Left forelimb (tissue), 1 donor: Measurements from ENCODE around the gene SFT2D2.
"Not testable (repeated sequence)": the region's sequence is repeated elsewhere in the genome, so short reads cannot be mapped to it uniquely, and the experiment has no call there.

Experiments used
- DNase-seq: peaks from one replicate; pipeline ENCODE4 v3.0.0-alpha.2; 2018; ENCODE audit warnings: low spot score

The SFT2D2 gene

DNA sequence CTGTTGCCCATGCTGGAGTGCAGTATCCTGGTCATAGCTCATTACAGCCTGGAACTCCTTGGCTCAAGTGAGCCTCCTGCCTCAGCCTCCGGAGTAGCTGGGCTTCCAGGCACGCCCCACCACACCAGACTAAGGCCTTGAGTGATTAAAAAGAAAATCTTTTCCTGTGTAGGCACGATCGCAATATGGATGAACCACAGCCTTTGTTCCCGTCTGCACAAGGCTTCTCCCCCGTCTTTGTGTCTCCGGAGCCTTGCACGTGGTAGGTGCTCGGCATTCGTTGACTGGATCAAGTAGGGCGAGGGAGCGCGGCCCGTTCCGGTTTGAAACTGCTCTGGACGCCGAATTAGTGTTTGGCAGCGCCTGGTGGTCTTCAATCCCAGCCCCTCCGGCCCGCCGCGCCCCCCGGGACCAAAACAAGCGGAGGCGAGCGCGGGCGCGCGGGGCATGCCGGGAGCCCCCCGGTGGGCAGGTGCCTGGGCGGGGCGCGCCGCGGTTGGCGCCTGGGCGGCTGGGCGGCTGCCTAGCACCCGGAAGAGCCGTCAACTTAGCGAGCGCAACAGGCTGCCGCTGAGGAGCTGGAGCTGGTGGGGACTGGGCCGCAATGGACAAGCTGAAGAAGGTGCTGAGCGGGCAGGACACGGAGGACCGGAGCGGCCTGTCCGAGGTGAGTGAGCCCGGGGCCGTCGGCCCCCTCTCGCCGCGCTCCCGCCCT is at the start of gene SFT2D2:
SFT2D2 (plus strand) TSS at position 529 of the 715 bp plus-strand sequence; CDS start at position 605, 76 bp downstream.
- peak; percentile 89 for DNase-seq

GRCh38 chr1:168178227-168178637 is 47.6 kb upstream of the SFT2D2 start:
- no peak for DNase-seq

DNA sequence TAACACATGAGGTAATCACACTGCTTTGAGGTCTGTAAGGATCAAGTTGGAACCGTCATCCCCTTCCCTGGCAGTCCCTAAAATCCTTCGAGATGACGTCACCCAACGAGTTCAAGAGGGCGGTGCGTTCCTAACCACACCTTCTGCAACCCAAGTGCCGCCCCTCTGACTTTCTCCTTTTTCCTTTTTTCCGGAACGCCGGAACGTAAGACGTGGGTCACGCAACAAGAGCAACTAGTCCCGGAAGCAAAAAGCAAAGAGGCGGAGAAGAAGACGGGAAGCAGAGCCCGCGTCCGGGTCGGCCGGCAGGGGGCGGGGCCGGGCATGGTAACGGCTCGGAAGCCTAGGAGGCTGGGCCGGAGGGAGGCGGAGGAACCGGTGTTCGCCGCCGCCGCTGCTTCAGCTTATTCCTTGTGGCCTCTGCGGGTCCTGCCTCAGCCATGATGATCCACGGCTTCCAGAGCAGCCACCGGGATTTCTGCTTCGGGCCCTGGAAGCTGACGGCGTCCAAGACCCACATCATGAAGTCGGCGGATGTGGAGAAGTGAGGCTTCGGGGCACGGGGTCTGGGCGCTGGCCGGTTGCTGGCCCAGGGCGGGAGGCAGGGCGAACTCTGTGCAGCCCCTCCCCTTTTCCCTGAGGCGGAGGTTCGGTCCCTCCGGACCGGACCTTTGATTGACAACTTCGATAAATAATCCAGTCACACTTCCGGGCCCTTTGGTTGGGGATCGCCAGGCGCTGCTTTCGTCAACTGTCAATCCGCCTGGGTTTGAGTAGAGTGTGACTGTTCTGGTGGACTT is 47.0 kb upstream of the SFT2D2 start, which contains the start of gene TIPRL:
TIPRL (plus strand) TSS at position 325 of the 800 bp plus-strand sequence; CDS start at position 441, 116 bp downstream.
- peak; percentile 95 for DNase-seq

DNA sequence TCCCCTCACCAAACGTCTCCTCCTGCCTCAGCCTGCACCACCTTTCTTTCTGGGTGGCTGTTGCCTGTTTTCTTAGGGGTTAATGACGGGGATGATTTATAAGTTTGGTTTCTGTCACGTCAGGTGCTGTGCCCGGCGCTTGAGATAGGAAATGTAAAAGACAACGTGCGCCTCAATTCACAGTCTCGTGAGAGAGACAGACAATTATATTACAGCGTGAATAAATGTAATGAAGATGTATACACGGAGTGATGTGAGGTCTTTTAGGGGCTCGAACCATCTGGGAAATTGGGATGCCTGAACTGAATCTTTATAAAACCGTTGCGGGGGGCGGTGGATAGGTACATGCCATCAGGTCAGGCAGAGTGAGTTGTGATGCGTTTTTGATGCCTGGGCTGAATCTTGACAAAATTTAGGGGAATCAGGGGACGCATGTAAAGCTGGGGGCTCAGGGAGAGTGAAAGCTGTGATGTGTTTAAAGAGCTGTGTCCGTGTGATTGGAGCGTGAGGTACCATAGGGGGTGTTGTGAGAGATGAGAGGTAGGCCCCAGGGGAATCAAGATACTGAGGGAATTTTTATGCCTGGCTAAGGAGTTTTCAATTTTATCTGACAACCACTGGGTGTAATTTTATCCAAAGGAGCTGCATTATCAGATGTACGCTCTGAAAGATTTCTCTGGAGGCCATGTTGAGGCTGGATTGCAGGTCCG is 46.2 kb upstream of the SFT2D2 start:
- no peak for DNase-seq

DNA sequence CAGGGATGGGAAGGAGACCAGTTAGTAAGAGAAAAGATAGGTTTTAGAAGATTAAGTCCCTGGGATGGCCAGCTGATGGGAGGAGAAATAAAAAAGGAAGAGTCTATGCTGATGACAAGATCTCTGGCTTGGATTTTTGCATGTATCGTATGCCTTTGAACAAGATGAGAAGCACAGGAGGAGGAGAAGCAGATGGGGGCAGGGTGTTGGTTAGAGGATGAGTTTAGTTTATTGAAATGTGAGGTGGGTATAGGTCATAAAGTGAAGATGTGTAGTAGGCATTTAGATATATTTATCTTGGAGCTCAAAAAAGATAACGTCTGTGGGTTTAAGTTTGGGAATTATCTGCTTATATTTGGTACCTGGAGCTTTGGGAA is 45.7 kb upstream of the SFT2D2 start:
- no peak for DNase-seq

DNA sequence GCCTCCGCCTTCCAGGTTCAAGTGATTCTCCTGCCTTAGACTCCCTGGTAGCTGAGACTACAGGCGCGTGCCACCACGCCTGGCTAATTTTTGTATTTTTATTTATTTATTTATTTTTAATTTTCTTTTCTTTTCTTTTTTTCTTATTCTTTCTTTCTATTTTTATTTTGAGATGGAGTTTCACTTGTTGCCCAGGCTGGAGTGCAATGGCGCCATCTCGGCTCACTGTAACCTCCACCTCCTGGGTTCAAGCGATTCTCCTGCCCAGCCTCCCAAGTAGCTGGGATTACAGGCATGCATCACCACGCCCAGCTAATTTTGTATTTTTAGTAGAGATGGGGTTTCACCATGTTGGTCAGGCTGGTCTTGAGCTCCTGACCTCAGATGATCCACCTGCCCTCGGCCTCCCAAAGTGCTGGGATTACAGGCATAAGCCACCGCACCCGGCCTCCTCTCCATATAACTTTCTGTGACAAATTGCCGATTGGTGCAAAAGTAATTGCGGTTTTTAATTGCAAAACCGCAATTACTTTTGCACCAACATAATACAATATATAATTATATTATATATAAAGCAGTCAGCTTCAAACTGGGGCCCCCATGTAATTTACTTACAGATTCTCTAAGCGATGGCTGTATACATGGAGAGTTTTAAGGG is 44.6 kb upstream of the SFT2D2 start:
- DNase-seq, result not testable (repeated sequence)

DNA sequence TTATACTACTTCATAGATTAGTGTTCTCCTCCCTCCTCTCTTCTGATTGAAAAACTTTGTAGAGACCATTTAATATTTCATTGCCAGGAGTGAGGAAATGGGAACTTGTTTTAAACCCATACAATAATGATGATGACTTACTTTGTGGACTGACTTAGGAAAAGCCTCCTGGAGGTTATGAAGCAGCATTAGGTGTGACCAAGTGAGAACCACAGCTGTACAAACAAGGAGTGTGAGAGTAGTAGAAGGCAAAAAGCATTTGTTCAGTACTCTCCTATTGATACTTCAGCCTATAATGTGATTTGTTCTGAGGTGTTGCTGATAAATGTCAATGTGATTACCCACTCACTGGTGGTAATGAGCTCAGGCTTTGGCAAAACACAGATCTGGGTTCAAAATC is 38.6 kb upstream of the SFT2D2 start:
- no peak for DNase-seq

- DNase-seq, result no peak
These were observed 35.4 kb upstream of the SFT2D2 start for GRCh38 chr1:168190403-168190802.

GRCh38 chr1:168195199-168196135 is 30.3 kb upstream of the SFT2D2 start:
- DNase-seq, result no peak

- DNase-seq, result no peak
These were observed 26.7 kb upstream of the SFT2D2 start for GRCh38 chr1:168199056-168199455.

GRCh38 chr1:168202941-168203654 is 22.7 kb upstream of the SFT2D2 start:
- no peak for DNase-seq

DNA sequence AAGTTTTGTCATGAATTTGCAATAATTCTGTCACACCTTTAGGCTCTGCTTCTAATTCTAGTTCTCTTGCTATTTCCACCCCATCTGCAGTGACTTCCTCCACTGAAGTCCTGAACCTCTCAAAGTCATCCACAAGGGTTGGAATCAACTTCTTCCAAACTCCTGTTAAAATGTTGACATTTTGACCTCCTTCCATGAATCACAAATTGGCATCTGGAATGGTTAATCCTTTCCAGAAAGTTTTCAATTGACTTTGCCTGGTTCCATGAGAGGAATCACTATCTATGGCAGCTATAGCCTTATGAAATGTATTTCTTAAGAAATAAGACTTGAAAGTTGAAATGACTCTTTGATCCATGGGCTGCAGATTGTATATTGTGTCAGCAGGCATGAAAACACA is 19.7 kb upstream of the SFT2D2 start:
- no peak for DNase-seq

DNA sequence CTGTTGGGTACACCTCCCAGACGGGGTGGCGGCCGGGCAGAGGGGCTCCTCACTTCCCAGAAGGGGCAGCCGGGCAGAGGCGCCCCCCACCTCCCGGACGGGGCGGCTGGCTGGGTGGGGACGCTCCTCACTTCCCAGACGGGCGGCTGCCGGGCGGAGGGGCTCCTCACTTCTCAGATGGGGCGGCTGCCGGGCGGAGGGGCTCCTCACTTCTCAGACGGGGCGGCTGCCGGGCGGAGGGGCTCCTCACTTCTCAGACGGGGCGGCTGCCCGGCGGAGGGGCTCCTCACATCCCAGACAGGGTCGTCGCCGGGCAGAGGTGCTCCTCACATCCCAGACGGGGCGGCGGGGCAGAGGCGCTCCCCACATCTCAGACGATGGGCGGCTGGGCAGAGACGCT is 18.1 kb upstream of the SFT2D2 start:
- DNase-seq, result not testable (repeated sequence)

DNA sequence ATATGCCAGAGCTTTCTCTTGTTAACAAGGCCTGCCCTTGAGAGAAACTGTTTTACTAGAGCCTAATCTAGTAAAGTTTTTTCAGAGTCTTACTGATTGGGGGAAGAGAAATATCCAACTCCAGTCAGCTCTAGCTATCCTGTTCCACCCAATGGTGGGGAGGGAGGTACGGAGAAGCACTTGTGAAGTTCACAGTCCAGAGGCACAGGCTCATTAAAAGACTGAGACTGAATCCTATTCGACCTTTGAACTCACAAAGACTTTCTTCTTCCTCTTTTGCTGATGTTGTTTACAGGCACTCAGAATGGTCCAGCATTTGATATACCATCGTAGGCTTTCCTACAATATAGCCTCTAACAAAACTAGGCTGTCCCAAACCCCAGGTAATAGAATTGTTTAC is 15.5 kb upstream of the SFT2D2 start:
- no peak for DNase-seq

DNA sequence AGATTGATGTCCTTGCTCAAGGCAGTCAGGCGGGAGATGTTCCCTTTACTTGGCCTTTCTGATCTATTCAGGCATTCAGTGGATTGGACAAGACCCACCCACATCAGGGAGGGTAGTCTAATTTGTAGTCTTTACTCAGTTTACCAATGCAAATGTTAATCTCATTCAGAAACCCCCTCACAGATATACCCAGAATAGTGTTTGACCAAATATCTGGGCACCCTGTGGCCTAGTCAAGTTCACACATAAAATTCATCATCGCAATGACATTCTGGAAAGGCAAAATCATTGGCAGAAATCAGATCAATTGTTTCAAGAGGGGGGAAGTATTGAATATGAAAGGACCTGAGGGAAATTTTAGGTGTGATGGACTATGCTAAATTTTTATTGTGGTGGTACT is 12.5 kb upstream of the SFT2D2 start:
- DNase-seq, result no peak

DNA sequence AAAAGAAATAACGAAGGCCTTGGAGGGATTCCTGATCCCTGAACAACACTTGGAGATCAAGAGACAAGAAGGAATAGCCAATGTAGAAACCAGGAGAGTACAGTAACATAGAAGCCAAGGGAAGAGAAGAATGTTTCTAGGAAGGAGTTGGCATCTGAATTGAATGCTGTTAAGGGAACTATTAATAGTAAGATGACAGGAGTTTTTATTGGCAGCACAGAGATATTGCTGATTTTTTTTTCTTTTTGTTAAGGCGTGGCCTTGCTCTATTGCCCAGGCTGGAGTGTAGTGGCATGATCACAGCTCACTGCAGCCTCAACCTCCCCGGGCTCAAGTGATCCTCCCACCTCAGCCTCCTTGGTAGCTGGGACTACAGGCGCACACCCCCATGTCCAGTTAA is 9.6 kb upstream of the SFT2D2 start:
- no peak for DNase-seq

GRCh38 chr1:168217664-168218063 is 8.1 kb upstream of the SFT2D2 start:
- DNase-seq, result no peak

DNA sequence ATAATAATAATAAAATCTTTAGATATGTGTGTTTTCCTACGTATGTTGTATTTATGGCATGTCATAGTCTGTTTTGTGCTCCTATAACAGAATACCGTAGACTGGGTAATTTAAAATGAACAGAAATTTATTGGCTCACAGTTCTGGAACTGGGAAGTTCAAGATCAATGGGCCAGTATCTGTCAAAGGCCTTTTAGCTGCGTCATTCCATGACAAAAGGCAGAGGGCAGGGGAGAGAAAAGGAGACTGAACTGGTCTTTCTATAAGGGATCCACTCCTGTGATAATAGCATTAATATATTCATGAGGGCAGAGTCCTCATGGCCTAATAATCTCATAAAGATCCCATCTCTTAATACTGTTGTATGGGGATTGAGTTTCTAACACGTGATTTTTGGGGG is 7.1 kb upstream of the SFT2D2 start:
- no peak for DNase-seq

DNA sequence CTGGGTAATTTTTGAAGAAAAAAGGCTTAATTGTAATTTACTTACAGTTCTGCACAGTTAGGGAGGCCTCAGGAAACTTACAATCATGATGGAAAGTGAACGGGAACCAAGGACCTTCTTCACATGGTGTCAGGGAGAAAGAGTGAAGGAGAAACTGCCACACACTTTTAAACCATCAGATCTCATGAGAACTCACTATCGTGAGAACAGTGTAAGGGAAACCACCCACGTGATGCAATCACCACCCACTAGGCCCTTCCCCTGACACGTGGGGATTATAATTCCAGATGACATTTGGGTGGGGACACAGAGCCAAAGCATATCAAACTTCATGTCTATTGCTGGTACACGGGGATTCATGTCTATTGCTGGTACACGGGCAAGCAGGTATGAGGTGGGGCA is 5.3 kb upstream of the SFT2D2 start:
- no peak for DNase-seq

- DNase-seq, result no peak
These were observed 4.5 kb upstream of the SFT2D2 start for GRCh38 chr1:168221275-168221674.
